Keratinocyte (primary cell): ENCODE measurements around the gene CNN3.

Experiments
- EZH2 ChIP-seq: IDR thresholded peaks from one replicate; pipeline ENCODE4 v1.6.1; 2012; ENCODE audit warnings: inconsistent platforms, mild to moderate bottlenecking, low read length, moderate library complexity
- TF ChIP-seq, protein P1 (sequence below), 3 experiments: IDR thresholded peaks in 1 of 3; conservative IDR thresholded peaks in 1 of 3; optimal IDR thresholded peaks in 1 of 3; 2 replicates in 2 of 3; 3 replicates in 1 of 3; pipeline versions ENCODE3 to v1.5.1; 2011; ENCODE audit warnings: low read length in 3 of 3, mild to moderate bottlenecking in 3 of 3, moderate library complexity in 2 of 3, control low read depth in 1 of 3, inconsistent platforms in 1 of 3; ENCODE audit not compliant: insufficient read depth in 2 of 3; ENCODE audit errors: extremely low read depth in 1 of 3

DNA sequence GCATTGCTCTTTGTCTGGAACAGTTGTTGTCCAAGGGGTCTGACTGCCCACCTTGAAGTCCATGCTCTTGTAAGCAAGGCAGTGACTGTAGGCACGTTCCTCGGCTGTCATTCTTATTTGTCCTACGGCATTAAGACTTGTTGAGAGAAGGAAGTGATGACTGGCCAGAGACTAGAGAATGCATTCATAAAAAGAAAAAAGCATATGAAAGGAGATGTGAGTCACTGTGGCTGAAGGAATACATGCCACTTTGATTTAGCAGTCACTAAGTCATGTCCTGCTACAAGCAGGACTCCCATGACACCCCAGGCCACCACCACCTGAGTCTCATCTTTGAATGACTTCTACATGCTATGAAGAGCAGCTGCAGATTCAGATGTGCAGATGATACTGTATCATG is 50.5 kb downstream of the CNN3 start:
- TF ChIP-seq, protein P1, sequence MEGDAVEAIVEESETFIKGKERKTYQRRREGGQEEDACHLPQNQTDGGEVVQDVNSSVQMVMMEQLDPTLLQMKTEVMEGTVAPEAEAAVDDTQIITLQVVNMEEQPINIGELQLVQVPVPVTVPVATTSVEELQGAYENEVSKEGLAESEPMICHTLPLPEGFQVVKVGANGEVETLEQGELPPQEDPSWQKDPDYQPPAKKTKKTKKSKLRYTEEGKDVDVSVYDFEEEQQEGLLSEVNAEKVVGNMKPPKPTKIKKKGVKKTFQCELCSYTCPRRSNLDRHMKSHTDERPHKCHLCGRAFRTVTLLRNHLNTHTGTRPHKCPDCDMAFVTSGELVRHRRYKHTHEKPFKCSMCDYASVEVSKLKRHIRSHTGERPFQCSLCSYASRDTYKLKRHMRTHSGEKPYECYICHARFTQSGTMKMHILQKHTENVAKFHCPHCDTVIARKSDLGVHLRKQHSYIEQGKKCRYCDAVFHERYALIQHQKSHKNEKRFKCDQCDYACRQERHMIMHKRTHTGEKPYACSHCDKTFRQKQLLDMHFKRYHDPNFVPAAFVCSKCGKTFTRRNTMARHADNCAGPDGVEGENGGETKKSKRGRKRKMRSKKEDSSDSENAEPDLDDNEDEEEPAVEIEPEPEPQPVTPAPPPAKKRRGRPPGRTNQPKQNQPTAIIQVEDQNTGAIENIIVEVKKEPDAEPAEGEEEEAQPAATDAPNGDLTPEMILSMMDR (optimal IDR thresholded peaks at IDR 0.05 in 1 of 3, IDR thresholded peaks at IDR 0.05 in 1 of 3, conservative IDR thresholded peaks at IDR 0.05 in 1 of 3; ENCODE audit: extremely low read depth in 1 of 3, insufficient read depth in 2 of 3, low read length in 3 of 3): no peak
- TF ChIP-seq EZH2: no peak
